Stimulated activated CD4-positive, alpha-beta T cell treated with anti-CD3 and anti-CD28 coated beads, TNF-alpha, amount 100 ng/mL, for 1 hour (primary cell): ENCODE data around the gene IRAK4.

Experiments
- DNase-seq, 3 donors: peaks; one replicate each; pipeline ENCODE4 v3.0.0-alpha.2; 2020; ENCODE audit warnings: low read depth in 3 of 3, low spot score in 1 of 3

IRAK4 gene

DNA sequence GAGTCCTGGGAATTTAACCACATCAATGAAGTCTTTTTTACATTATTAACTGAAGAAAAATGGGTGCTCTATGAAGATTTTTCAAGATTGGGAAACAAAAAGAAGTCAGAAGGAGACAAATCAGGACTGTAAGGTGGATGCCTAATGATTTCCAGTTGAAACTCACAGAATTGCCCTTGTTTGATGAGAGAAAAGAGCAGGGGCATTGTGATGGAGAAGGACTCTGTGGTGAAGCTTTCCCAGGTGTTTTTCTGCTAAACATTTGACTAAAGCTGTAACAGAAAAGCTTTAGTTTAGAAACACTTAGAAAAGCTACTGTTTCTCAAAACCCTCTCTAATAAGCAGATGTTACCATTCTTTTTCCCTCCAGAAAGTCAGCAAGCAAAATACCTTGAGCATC lies 5.8 kb downstream of the IRAK4 start:
- DNase-seq = no peak

DNA sequence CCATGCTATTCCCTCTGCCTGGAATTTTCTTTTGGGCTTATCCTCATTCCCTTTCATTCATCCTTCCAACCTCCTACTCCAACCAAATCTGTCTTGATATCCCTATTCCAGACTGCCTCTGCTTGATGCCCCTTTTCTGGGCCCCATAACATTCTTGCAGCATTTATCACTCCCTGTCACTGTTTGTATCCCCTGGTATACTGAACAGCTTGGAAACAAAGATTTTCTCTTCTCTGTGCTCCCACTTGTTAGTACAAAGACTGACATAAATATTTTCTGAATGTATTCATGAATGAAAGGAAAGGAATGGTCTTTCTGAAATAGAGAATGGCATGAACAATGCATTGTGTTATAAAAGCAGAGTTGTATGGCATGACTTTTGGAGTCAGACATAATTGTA lies 7.5 kb downstream of the IRAK4 start:
- DNase-seq = no peak

DNA sequence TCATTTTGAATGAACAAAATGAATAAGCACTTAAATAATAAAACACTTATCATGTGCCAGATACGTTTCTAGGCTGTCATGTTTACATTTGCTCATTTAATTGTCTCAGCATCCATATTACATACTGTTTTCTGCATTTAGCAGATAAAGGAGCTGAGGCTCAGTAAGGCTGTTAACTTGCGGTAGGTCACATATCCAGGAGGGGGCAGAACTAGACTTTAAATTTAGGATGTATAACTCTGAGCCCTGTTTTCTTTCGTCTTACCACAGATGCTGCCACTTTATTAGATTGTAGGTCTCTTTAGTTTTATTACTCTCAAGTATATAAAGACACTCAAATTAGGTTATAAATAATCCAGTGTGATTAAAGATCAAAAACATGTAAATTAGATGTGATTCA lies 17.7 kb downstream of the IRAK4 start:
- DNase-seq = no peak

DNA sequence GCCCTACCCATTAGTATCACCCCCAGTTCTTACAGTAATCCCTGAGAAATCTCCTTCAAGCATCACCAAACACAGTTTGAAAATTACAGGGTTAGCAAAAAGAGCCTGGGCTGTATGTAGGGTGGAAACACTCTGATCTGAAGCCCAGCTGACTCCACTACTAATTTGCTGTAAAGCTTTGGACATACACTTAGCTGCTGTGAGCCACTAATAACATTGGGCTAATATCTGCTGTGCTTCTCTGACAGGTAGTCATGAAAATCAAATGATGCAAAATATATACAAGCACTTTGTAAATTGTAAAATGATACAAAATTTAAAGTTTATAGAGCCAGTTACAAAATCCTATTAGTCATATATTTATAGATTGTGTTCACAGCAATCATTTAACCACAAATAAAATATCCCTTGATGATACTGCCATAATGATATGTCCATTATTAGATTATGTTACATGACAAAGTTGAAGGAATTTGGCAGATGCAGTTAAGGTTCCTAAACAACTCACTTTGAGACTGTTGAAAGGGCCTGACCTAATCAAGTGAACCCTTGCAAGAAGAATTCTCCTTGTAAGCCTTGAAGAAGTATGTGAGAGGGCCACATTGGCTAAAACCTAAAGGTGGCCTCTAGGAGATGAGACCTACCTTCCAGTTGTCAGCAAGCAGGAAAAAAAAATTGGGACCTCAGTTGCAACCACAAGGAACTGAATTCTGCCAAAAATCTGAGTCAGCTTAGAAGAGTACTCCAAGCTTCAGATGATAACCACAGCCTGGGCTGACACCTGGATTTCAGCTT lies 28.3 kb downstream of the IRAK4 start:
- no peak for DNase-seq

DNA sequence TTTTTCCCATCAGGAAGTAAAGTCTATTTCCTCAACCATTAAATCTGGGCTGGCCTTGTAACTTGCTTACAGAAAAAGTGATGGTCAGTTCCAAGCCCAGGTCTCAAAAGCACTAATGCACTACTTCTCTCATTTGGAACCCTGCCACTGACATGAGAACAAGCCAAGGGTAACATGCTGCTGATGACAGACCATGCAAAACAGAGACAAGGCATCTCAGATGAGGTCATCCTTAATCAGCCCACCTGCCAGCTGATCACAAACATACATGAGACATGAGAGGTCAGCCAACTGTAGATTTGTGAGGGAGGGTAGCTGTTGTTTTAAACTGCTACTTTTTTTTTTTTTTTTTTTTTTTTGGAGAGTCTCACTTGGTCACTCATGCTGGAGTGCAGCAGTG lies 31.2 kb downstream of the IRAK4 start:
- DNase-seq = no peak

DNA sequence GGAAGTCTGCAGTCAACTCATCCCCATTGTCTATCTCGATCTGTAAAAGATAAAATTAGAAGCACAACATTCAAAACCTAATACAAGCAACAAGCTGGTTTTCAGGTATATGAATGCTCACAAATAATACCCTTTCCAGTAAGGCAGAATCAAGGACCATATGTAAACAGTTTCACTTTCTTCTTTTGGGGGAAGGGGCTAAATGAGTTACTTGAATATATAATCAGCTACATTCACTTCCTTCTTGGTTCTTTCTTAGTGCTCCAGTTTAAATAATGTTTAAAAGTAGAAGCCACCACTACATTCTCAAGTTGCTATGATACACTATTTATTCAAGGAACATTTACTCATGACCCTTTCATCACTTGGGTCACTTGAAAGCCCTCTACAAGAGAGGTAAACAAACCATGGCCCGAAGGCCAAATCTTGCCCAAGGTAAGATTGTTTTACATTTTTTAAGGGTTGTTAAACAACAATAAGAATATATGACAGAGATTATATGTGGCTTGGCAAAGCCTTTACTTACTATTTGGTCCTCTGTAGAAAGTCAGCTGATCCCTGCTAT lies 37.0 kb downstream of the IRAK4 start:
- no peak for DNase-seq

DNA sequence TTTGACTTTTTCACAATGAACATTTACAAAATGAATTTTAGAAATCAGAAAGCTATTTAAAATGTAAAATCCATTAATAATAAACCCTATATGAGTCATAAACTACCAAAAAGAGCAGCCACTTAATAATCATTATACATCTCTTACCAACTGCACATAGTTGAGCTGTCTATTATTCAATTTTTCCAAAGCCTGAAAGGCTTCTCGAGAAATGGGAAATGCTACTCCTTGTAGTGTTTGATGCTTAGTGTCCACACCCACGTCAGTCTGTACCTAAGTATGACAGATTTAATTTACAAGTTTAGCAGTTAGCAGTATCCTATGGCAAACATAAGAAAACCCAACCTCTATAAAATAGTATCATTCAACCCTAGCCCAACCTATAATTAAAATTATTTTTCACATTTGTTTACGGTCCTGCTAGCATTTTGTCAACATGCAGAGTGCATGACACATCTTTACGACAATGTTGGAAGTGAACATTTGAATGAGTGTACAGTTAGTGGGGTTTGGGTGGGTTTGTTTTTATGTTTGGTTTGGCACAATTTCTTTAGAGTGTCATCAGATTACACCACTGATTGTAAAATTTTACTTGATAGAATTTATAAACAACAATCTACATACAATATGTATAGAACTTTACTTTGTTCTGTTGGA lies 38.9 kb downstream of the IRAK4 start:
- no peak for DNase-seq

DNA sequence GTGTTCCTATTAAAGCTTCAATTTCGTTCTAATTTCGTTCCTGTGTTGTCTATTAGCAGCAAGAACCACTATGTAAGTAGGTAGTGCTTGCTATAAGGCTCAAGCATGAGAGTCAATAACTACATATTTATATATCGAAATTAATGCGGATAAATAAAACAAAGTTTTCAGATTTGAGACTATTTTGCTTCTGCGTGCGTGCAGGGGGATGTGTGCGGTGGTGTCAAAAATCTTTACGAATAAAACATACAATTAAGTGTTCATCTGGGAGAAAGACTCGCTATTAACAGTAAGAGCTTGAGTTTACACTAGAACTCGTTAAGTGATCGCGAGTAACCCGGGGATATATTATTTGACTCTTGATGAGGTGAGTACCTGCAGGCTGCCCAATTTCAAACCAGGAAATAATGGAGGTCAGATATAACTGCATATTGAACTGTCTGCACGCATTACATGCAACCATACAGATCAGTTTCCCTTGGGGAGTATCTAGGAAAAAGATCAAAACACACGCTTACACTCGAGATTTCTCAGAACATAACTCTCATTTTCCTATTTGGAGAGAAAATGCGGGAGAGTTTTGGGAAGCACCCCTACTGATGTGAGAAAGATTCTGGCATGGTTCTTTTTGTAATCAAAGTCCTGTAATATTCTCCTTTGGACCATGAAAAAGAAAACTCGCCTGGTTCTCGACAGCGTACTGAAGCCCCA lies 46.6 kb downstream of the IRAK4 start:
- no peak for DNase-seq

DNA sequence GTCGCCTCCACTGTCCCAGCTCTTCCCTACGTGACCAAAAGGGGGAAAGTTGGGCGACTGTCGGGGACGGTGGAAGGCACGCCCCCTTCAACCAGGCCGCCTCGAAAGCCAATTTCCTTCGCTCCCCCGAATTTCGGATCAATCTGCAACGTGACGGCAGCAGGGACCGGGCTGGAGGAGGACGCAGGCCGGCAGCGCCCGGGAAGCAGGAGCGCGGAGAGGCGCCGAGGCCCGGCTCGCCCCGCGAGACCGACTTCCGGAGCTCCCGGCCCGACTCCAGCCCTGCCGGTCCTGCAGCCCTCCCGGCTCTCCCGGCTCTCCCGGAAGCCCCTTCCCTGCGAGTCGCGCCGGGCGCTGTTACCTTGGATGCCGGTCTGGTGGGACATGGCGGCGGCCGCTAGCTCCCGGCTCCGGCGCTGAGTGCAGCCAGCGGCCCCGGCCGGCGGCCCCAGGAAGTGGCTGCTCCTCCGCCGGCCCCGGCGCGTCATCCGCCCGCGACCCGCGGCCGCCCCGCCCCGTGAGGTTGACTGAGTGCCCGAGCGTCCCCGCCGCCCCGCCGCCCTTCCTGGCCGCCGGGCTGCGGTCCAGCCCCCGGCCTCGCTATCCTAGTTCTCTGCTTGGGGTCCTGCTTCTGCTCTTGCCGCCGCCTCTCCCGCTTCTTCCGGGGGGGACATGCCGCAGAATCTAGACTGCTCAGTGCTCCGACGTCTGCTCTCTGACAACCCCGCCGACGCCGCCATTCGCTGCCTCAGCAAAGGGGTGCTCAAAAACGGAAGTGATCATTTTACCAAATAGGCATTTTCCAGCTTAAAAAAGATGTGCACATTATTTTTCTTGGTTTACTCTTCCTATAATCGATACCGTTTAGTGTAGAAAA lies 47.3 kb downstream of the IRAK4 start, which contains the start of gene TWF1:
TWF1 (minus strand) TSS at position 458 of the 877 bp plus-strand sequence; CDS start at position 386, 72 bp downstream.
- peak; percentile 38 to 81 (median 59) for DNase-seq

DNA sequence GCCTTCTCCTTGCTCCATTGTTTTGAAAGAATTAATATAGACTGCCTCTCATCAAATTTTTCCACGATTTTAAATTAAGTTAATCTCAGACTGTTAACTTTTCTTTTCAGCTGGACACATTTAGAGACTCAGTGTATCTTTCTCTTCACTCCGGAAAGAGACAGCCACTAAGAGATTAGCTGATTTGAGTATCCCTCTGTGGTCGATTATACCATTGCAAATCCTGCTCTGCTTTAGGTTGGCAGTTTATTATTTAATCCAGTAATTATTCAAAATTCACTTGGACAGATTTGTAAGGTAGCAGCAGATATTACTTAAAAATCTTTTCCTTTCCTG lies 48.0 kb downstream of the IRAK4 start:
- DNase-seq = no peak

DNA sequence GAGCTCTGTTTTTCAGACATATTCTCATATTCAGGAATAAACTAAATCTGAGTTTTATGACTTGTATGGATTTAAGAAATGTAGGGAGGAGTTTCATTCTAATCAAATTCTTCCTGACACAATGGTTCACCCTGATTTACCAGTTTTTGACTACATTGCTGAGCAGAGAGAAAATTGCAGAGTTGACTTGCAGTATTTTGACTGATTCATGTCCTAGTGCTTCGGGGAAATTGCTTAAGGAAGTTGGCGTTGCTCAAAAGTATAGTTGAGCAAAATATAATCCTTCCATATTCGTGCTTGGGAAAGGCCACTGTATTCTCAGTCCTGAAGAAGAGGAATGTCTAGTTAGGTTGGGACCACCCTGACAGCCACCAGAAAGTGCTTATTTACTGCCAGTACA lies 48.6 kb downstream of the IRAK4 start:
- DNase-seq = no peak

DNA sequence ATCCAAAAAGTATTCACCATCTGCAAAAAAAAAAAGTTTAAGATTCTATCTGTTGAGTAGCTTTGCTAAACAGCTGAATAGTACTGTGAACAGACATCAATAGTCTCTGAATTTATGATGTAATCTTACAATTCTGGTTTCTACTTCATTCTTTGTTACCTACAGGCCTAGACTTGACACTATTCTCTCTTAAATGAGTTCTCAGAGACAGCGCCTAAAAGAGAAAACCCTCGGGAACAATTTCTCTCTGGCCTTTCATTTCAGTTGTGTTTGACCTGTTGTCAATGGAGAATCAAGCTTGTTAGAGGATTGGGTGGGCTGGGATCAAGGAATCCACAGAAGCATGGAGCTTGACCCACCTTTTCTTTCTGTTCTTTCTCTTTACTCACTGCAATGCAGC lies 53.3 kb downstream of the IRAK4 start:
- no peak for DNase-seq

DNA sequence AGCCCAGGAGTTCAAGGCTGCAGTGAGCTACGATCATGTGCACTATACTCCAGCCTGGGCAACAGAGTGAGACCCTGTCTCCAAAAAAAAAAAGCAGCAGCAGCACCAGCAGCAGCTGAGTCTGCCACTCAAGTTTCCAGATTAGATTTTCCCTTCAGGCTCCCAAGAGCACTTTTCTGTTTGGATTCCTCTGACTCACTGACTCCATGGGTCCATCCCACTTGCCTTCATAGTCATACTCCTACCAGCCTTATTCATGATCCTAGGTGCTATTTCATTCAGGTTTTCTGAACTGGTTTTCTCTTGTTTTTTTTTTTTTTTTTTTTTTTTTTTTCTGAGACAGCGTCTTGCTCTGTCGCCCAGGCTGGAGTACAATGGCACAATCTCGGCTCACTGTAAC lies 54.2 kb downstream of the IRAK4 start:
- DNase-seq = no peak

DNA sequence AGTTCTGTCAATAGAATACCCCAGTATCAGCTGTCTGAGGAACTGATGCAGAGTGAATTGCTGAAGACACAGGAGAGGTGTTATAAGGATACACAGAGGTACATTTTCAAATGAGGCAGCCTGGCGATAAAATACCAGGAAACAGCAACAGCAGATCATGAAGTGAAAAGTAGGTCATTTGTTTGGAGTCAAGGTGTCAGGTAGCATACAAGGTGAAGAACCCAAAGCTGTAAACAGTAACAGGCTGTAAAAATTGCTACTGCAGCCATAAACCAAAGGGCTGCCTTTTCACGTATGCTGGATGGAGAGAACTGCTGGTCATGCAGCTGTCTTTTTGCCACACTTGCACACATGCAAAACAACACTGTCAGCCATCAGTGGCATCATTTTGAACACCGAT lies 56.7 kb downstream of the IRAK4 start:
- DNase-seq = no peak

DNA sequence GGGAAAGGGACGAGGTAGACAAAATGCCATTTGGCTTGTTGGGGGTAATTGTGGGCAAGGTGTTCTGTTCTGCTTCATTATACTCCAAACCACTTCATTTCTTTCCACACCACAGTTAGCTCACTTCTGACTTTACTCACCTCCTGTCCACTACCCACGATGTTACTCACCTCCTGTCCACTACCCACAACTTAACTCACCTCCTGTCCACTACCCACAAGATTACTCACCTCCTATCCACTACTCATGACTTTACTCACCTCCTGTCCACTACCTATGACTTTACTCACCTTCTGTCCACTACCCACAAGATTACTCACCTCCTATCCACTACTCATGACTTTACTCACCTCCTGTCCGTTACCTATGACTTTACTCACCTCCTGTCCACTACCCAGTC lies 57.4 kb downstream of the IRAK4 start:
- DNase-seq = no peak

DNA sequence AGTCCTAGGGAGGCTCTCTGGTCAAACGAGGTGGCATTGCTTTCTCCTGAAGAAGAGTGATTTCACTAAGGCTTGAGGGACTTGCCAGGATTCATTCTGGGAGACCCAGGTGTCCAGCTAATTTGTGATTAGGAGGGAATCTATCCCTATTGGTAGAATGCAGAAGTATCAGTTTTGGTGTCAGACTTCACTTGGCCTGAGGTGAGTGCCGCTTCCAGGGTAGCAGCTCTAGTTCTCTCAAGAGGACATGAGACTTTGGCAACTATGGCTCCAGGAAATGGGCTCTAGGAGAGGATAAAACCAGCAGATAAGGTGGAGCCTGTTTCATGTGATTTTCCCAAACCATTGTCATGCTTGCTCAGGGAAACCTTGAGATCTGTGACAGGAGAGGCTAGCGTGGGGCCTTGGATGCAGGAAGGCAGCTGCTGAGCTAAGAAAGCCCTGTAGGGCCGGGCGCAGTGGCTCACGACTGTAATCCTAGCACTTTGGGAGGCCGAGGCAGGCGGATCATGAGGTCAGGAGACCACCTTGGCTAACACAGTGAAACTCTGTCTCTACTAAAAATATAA lies 65.5 kb downstream of the IRAK4 start:
- DNase-seq = no peak

DNA sequence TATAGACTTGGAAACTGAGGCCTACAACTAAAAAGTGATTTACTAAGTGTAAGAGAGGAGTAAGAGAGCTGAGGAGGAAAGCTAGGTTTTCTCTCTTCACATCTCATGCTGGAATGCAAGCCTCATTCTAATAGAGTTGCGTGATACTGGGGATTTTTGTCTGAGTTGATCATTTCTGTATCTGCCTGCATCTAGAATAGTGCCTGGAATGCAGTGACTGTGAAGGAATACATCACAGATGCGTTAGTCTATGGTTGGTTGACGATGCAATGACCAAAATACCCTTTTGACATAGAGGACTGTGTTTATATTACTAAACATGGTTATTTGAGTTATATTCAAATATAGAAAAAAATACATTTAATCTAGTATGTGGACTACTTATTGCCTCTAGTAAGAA lies 67.9 kb downstream of the IRAK4 start:
- no peak for DNase-seq

DNA sequence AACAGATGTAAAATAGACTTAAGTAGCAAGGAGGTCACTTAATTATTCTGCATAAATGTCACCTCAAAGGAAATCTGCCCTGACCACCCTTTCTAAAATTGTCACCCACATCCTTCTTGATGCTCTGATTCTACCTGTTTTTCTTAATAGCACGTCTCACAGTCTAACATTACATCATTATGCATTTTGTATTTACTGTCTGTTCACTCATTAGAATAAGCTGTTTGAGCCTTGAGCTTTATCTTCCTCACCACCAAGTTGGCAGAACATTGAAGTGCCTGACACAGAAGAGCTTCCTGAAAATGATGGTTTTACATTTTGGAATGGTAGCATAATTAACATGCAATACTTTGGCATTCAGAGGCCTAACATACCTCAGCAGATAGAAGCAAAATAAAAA lies 68.3 kb downstream of the IRAK4 start:
- DNase-seq = no peak

DNA sequence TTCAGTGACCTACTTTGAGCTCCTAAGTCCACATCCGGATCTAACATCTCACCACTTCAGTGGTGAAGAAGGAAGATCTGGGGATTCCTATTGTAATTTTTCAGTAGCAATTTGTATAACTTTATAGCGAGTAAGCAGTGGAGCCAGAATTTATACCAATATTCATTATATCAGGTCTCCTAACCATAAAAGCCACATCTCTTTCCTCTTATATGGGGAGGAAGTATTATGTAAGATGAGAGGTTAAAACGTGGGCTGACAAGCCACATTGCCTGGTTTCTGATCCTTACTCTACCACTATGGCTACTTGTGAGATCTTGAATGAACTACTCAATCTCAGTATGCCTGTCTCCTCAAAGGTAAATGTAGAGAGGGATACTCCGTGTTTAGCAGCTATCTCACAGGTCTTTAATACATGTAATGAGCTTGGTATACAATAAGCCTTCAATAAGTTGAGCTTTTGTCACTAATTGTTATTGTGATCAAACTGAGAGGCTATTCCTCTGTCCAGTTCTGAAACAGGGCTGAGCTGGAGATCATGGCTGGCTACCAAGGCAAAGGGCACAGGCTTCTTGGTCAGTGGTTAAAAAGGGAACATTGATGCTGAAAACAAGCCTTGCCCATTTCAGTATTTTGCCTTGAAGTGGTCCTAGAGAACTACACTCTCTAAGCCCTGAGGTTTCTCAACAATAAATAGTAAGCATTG lies 73.9 kb downstream of the IRAK4 start:
- no peak for DNase-seq

DNA sequence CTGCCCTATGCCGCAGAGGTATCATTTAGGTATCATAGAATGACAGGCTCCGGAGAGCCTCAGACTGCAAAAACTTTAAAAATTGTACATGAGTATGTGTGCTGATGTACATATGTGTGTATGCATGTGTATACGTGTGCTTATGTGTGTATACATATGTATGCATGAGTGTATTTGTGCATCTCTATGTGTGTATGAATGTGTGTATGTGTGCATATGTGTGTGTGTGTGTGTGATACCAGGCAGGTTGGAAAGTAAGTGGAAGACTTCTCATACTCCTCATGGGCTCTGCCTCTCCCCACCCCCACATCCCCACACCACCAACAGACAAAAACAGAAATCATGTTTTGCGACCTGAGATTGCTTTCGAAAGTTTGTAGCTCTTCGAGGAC lies 76.5 kb downstream of the IRAK4 start:
- no peak for DNase-seq
